ENCODE data around the gene PTPN14. TPM values are rescaled to one million over a fixed set of nuclear protein-coding genes. Genes with fewer than 3 reads are reported as not detected.
A peak's percentile ranks its signal among the peaks of the same experiment; 100 is the strongest.

PTPN14 gene
- total RNA-seq, 1 experiment from 2014 or later = 76.4 TPM

DNA sequence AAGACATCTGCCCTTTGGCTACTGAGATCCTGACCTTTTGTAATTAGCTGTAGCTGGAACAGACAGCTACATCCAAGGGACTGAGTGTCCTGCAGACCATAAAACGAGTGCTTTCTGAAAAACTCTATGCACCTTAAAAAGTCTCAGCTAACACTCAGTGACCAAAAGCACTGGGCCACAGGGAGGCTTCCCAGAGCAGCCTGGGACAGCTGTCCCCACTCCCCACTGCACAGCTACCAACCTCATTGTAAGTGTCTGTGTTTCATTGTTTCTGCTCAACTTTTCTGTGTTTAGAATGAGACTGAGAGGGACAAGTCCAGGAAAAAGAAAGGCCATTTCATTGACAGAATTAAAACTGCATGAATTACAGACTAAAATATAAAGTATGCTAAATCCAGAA lies 189.8 kb downstream of the PTPN14 start:
- Histone ChIP-seq H2BK120ac (ENCODE audit: low read depth, low read length, poor library complexity, severe bottlenecking) (no peak overlapping the region), H3K4ac (ENCODE audit: low read depth, low read length) (no peak overlapping the region), H3K27ac (ENCODE audit: insufficient read length, low read depth, low read length) (no peak overlapping the region), H3K18ac (ENCODE audit: insufficient read length, low read depth, low read length) (no peak overlapping the region), H4K5ac (ENCODE audit: insufficient read length, low read depth, low read length) (no peak overlapping the region), H4K91ac (ENCODE audit: insufficient read length, low read depth, low read length) (no peak overlapping the region), H3K4me2 (ENCODE audit: insufficient read depth, insufficient read length, low read length) (no peak overlapping the region), H3K56ac (ENCODE audit: insufficient read length, low read depth, low read length) (no peak overlapping the region), H3T11ph (ENCODE audit: low read length) (no peak overlapping the region), H2BK12ac (ENCODE audit: insufficient read length, low read depth, low read length) (no peak overlapping the region), H3K79me1 (ENCODE audit: insufficient read depth, low read depth, low read length, poor library complexity, severe bottlenecking) (no peaks in the 10 kb centered on the region), H2BK15ac (ENCODE audit: low read depth, low read length) (no peak overlapping the region), H3K9me3 (ENCODE audit: control insufficient read depth, low read depth, low read length) (no peaks in the 10 kb centered on the region), H3K23me2 (ENCODE audit: insufficient read length, low read depth, low read length, poor library complexity, severe bottlenecking) (no peaks in the 10 kb centered on the region), H2BK5ac (ENCODE audit: insufficient read length, low read length) (no peak overlapping the region), H2BK20ac (ENCODE audit: low read depth, low read length, poor library complexity, severe bottlenecking) (no peak overlapping the region), H3K79me2 (ENCODE audit: insufficient read depth, low read length) (no peaks in the 10 kb centered on the region), H3K27me3 (ENCODE audit: insufficient read depth, low read length) (no peaks in the 10 kb centered on the region), H2AK5ac (ENCODE audit: insufficient read length, low read length) (no peak overlapping the region), H3K14ac (ENCODE audit: insufficient read depth, low read length) (no peak overlapping the region), H4K8ac (replicated peaks; ENCODE audit: insufficient read length, low read depth, low read length) (no peak overlapping the region), H2AFZ (ENCODE audit: low read length) (no peak overlapping the region), H4K20me1 (ENCODE audit: control insufficient read depth, insufficient read depth, insufficient read length) (no peaks in the 10 kb centered on the region), H3K4me1 (ENCODE audit: insufficient read depth, low read length) (no peaks in the 10 kb centered on the region), H3K23ac (ENCODE audit: insufficient read length, low read depth, low read length) (no peak overlapping the region), H3K9ac (ENCODE audit: extremely low read depth, insufficient read length, low read length) (no peak overlapping the region)
- H3K9me3 Mint-ChIP-seq = no peaks in the 10 kb centered on the region
- no peaks in the 10 kb centered on the region for H3K27me3 Mint-ChIP-seq (ENCODE audit: low read depth)
- TF ChIP-seq, protein P1, sequence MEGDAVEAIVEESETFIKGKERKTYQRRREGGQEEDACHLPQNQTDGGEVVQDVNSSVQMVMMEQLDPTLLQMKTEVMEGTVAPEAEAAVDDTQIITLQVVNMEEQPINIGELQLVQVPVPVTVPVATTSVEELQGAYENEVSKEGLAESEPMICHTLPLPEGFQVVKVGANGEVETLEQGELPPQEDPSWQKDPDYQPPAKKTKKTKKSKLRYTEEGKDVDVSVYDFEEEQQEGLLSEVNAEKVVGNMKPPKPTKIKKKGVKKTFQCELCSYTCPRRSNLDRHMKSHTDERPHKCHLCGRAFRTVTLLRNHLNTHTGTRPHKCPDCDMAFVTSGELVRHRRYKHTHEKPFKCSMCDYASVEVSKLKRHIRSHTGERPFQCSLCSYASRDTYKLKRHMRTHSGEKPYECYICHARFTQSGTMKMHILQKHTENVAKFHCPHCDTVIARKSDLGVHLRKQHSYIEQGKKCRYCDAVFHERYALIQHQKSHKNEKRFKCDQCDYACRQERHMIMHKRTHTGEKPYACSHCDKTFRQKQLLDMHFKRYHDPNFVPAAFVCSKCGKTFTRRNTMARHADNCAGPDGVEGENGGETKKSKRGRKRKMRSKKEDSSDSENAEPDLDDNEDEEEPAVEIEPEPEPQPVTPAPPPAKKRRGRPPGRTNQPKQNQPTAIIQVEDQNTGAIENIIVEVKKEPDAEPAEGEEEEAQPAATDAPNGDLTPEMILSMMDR (conservative IDR thresholded peaks at IDR 0.05) = no peak
- no peak for DNase-seq
- peaks cover 3 to 77% (median 53%) of the 10 kb centered on the region in 3 experiments; a peak in 6 of 7 replicates for H3K36me3 Mint-ChIP-seq (ENCODE audit: insufficient read depth in 1 of 3, low read depth in 3 of 3)
- no peak overlapping the region for H3K4me3 Mint-ChIP-seq
- no CpG with 5 or more reads among the region's 1 CpG for WGBS (ENCODE audit: extremely low coverage, insufficient read length, low lambda C conversion rate)
- H3K27ac Mint-ChIP-seq = peak overlapping the region in 1 of 3 experiments; percentile 24; a peak in 1 of 7 replicates
- no peaks in the 10 kb centered on the region for H3K4me1 Mint-ChIP-seq
